Right cardiac atrium (tissue), 5 donors: ENCODE data around the gene DCAF12. TPM values are rescaled to one million over a fixed set of nuclear protein-coding genes. Genes with fewer than 3 reads are reported as not detected.
"Not testable (repeated sequence)": the region's sequence is repeated elsewhere in the genome, so short reads cannot be mapped to it uniquely, and the experiment has no call there.

ENCODE experiments used
- ATAC-seq, 2 donors: fragments of 200-7000 bp; cut with Tn5 transposase; one replicate each; pipeline versions ENCODE4 v1.8.0 to v1.9.1; 2020; ENCODE audit warnings: moderate library complexity in 2 of 2, mild to moderate bottlenecking in 1 of 2
- DNase-seq, 3 donors: peaks; one replicate each; pipeline ENCODE4 v3.0.0-alpha.2; 2020
- H3K27ac ChIP-seq: one replicate; pipeline ENCODE4 v1.5.1; 2013; ENCODE audit warnings: mild to moderate bottlenecking, low read length, control low read depth, moderate library complexity
- H3K27me3 ChIP-seq: one replicate; pipeline ENCODE4 v1.6.1; 2013; ENCODE audit not compliant: control insufficient read depth, insufficient read depth
- H3K4me1 ChIP-seq: one replicate; pipeline ENCODE4 v1.6.1; 2013; ENCODE audit warnings: low read length; ENCODE audit not compliant: control insufficient read depth, insufficient read depth
- H3K4me3 ChIP-seq: one replicate; pipeline ENCODE4 v1.5.1; 2013; ENCODE audit warnings: low read length, control low read depth
- H3K9me3 ChIP-seq: one replicate; pipeline ENCODE4 v1.6.1; 2013; ENCODE audit warnings: low read length; ENCODE audit not compliant: control insufficient read depth
- WGBS: extraction: QIAGEN DNeasy Blood & Tissue Kit; methylation state at CpG from one replicate; pipeline ENCODE4 v1.1.7; 2013; 5-methylcytosine and 5-hydroxymethylcytosine counted together
- intact Hi-C, 4 donors: fragments of 100-400 bp; cut with DNase I; formaldehyde crosslinking; loops; one replicate each; pipeline versions ENCODE4 v1.11.0 to v1.14.0; 2022 to 2023
- polyA plus RNA-seq: library from polyadenylated mRNA; stranded (reverse); fragments of 200-250 nt; gene quantifications from one replicate; pipeline ENCODE4 v1.2.3, GENCODE V29; 2013
- total RNA-seq, 4 donors: library from RNA; stranded (reverse); fragmentation: NEBNext Ultra II Directional; extraction: Animal tissue kit (Norgen Biotek cat#: 25700); gene quantifications; one replicate each; pipeline ENCODE4 v1.2.1, GENCODE V29; 2021
- donor health status: healthy with polysubstance abuse.
- donor health status: DM: no; HTN: yes; CAD: no.
- donor health status: DM: no; HTN: no; CAD: no.
- donor health status: DM: no; HTN: yes; CAD: no; lungs with severe emphysema.
- donor health status: DM: yes; HTN: yes; CAD: no.

The DCAF12 gene
- total and polyA plus RNA-seq, 5 donors = 8.3 to 17.1 (median 15.1) TPM

DNA sequence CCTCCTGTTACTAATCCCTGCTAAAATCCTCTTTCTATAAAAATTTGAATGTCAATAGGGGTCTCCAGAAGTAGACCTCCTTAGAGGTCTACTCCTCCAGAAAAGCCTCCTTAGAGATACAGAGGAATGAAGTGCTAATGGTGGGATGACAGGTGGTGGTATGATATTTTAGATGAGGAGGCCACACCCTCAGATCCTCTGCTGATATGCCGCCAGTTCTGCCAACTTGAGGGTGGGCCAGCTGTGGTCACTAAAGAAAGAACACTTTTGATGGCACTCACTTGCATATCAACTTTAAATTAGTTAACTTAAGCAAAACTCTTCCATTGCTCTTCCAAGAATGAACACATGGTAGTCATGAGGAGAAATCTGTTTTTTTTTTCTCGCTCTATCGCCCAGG is 61.0 kb downstream of the DCAF12 start:
- DNase-seq (no peak), ATAC-seq (no peak)
- H3K27ac ChIP-seq = no peak overlapping the region
- WGBS = 95% methylated on average over 3 of the region's 3 CpGs
- no peak overlapping the region for H3K4me3 ChIP-seq
- H3K27me3 ChIP-seq = no peaks in the 10 kb centered on the region
- H3K9me3 ChIP-seq = no peaks in the 10 kb centered on the region
- no peaks in the 10 kb centered on the region for H3K4me1 ChIP-seq
- intact Hi-C loops = no loop called here

- ATAC-seq (no peak), DNase-seq (no peak)
- H3K4me1 ChIP-seq = no peaks in the 10 kb centered on the region
- H3K4me3 ChIP-seq = no peak overlapping the region
- no peaks in the 10 kb centered on the region for H3K9me3 ChIP-seq
- 72% methylated on average over 3 of the region's 3 CpGs for WGBS
- intact Hi-C loops = no loop called here
- no peak overlapping the region for H3K27ac ChIP-seq
- H3K27me3 ChIP-seq = no peaks in the 10 kb centered on the region
These were observed 66.5 kb downstream of the DCAF12 start for GRCh38 chr9:34059954-34060353.

DNA sequence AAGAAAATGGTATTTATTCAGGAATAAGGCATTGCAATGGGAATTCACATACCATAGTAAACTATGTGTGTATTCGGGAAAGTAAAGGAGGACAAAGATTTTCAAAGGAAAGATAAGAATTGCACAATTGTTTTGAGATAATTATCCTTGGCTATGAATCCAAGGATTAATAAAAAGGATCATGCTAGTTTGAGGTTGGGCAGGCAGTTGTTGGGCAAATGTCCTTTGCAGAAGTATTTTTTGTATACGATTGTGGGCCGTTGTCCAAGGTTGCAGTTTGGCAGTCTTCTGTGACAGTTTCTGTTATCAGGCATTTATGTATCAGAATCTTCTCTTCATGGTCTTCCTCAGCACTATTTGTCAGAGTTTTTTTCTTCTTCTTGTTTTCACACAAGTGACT is 67.2 kb downstream of the DCAF12 start:
- Histone ChIP-seq H3K4me1 (no peaks in the 10 kb centered on the region), H3K27ac (no peak overlapping the region), H3K9me3 (no peaks in the 10 kb centered on the region), H3K4me3 (no peak overlapping the region), H3K27me3 (no peaks in the 10 kb centered on the region)
- 25% methylated on average over 3 of the region's 3 CpGs for WGBS
- DNase-seq = no peak
- no peak for ATAC-seq
- intact Hi-C loops = no loop called here

DNA sequence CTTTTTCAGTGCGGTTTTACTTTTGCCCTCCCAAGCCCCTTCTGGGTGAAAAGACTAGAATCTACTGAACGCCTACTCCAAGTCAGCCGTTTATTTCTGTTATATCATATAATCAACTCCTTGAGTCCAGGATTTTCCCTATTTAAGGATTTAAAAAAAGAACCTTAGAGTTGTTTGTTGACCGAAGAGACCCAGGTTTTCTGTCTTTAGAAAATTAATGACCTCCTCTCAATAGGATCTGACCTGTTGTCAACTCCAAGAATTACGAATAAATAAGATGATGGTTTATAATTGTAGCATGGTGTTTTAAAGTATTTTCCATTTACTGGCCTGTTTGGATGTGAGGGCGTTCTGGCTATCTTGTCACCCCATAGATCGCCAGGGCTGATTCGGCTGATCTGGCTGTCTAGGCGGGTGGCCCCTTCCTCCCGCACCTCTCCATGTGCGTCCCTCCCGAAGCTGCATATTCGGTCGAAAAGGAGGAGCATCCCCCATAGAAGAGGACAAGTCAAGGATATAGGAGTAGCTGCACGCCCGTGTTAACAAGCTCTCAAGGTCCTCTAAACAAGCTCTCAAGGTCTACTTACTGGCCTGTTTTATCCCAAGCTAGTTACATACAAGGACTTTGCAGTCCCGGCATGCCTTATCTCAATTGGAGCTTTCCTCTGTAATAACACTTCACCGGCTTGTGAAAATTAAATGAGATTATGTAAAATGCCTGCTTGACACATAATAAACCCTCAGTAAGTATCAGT is 76.7 kb downstream of the DCAF12 start:
- no peaks in the 10 kb centered on the region for H3K27me3 ChIP-seq
- no peak for ATAC-seq
- H3K9me3 ChIP-seq = no peaks in the 10 kb centered on the region
- intact Hi-C loops = no loop called here
- WGBS = 30% methylated on average over 18 of the region's 18 CpGs
- no peak overlapping the region for H3K27ac ChIP-seq
- DNase-seq = no peak
- peak overlapping the region; percentile 86 for H3K4me3 ChIP-seq
- peaks cover 10% of the 10 kb centered on the region for H3K4me1 ChIP-seq

DNA sequence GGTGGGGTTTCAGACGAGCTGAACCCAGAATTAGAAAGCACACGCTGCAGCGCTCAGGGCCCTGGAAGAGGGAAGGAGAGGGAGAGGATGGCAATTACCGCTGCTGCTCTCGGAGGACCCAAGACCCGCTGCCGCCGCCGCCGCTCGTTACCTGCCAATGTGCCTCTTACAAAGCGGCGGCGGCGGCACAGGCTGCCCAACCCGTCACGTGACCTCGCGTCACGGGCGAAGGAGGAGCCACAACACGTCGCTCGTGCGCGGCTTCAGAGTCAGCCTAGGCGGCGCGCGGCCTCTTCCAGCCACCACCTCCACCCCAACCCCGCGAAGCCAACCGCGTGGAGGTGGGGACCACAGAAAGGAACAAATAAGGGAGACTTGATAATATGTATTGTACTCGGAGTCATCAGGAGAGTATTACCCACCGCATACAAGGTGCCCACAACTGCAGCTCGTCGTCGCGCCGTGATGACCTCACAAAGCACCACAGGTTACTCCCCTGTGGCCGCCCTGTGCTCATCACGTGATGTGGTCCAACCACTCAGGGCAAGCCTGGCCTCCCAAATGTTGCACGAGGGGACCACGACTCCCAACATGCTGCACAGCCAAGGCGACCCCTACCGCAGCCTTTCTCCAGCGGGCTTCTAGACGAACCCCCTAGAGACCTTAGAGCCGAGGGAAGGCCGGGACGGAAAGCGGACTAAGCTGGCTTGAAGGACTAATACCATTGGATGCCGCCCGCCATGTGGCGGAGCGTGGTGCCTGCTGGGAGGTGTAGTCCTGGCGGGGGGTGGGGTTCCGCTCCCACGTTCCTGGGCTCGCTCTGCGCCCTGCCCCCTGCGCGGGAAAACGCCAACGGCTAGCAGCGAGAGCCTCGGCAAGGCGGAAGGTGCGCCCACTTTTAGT is 77.5 kb downstream of the DCAF12 start, which contains the start of gene UBAP2:
Gene UBAP2 (minus strand): TSS at position 161 of the 903 bp plus-strand sequence. CDS start 31,739 bp downstream, outside the sequence.
- no peaks in the 10 kb centered on the region for H3K27me3 ChIP-seq
- H3K4me3 ChIP-seq = peak within 1 kb of the TSS; percentile 86
- no peaks in the 10 kb centered on the region for H3K9me3 ChIP-seq
- intact Hi-C loops = no loop called here
- peak within 1 kb of the TSS; percentile 79 for H3K27ac ChIP-seq
- peaks cover 10% of the 10 kb centered on the region for H3K4me1 ChIP-seq
- ATAC-seq (peak; percentile 97), DNase-seq (peak; percentile 98 to 99 (median 99))
- WGBS = under 1% methylated on average over 70 of the region's 70 CpGs

DNA sequence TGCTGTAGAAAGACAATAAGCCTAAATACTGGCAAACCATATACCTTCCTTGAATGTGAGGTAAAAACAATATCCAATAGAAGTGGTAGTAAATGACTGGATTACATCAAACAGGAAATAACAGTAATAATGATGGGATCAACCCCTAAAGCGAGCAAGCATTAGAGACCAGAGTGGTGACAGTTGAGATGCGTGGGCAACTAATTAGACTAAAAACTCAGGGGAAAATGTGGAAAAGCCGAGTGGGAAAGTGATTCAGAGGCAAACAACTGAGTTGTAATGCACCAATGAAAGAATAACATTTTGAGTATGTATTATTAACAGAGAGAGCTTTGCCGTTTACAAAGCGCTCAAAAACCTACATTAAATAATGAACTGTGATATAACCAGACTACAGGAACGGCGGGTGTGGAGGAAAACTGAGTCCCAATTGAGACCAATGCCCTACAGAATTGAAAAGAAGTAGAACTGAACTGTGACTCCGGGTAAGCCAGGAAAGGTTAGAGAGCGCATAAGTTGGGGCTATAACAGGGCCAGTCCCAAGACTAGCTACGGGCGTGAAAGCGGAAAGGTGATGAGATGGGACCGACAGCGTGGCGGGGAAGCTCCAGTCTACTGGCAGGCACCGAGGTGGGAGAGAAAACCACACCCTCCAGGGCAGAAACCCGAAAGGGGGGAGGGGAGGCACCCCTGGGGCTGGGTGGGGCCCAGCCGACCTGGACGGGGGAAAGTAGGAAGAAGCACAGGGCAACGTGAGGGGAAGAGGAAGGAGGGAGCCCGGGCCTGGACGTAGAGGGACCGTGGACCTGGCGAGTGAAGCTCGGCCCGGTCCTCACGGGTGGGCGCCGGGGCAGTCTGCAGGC is 78.4 kb downstream of the DCAF12 start:
- Histone ChIP-seq H3K4me1 (peaks cover 10% of the 10 kb centered on the region), H3K9me3 (no peaks in the 10 kb centered on the region), H3K27ac (peak overlapping the region; percentile 75), H3K4me3 (peak overlapping the region; percentile 86), H3K27me3 (no peaks in the 10 kb centered on the region)
- 1% methylated on average over 29 of the region's 29 CpGs for WGBS
- ATAC-seq (peak; percentile 27 to 50), DNase-seq (peak in 1 of 3 donors; percentile 39)
- intact Hi-C loops = no loop called here

GRCh38 chr9:34046784-34047379 is 79.6 kb downstream of the DCAF12 start:
- 55% methylated on average over 5 of the region's 5 CpGs for WGBS
- no peak overlapping the region for H3K27ac ChIP-seq
- H3K27me3 ChIP-seq = no peaks in the 10 kb centered on the region
- peaks cover 10% of the 10 kb centered on the region for H3K4me1 ChIP-seq
- no peak for ATAC-seq
- no peak for DNase-seq
- H3K4me3 ChIP-seq = no peak overlapping the region
- intact Hi-C loops = no loop called here
- H3K9me3 ChIP-seq = no peaks in the 10 kb centered on the region

GRCh38 chr9:34045903-34046302 is 80.6 kb downstream of the DCAF12 start:
- Histone ChIP-seq H3K27ac (no peak overlapping the region), H3K4me3 (no peak overlapping the region), H3K9me3 (no peaks in the 10 kb centered on the region), H3K27me3 (no peaks in the 10 kb centered on the region), H3K4me1 (peaks cover 10% of the 10 kb centered on the region)
- WGBS = 74% methylated on average over 3 of the region's 3 CpGs
- ATAC-seq = no peak
- DNase-seq = no peak
- intact Hi-C loops = no loop called here

- H3K27ac ChIP-seq, H3K4me3 ChIP-seq, H3K4me1 ChIP-seq, H3K9me3 ChIP-seq, ATAC-seq, H3K27me3 ChIP-seq, intact Hi-C loops, DNase-seq: not testable (repeated sequence)
- 98% methylated on average over 10 of the region's 10 CpGs for WGBS
These were observed 84.4 kb downstream of the DCAF12 start for GRCh38 chr9:34042074-34042473.

- intact Hi-C loops = not testable (repeated sequence)
- 97% methylated on average over 37 of the region's 37 CpGs for WGBS
These were observed 87.6 kb downstream of the DCAF12 start for GRCh38 chr9:34038851-34039250.

More at GRCh38 chr9:34038851-34039250, 87.6 kb downstream of the DCAF12 start:
- DNase-seq = peak in 1 of 3 donors; percentile 60
- H3K27me3 ChIP-seq, H3K27ac ChIP-seq, H3K9me3 ChIP-seq, H3K4me3 ChIP-seq, H3K4me1 ChIP-seq, ATAC-seq: not testable (repeated sequence)
